Stimulated activated CD4-positive, alpha-beta T cell treated with anti-CD3 and anti-CD28 coated beads, TNF-alpha, amount 100 ng/mL, for 4 hours (primary cell): Measurements from ENCODE around the gene DOCK8.

Experiments
- DNase-seq, 3 experiments: peaks; one replicate each; pipeline ENCODE4 v3.0.0-alpha.2; 2020; ENCODE audit warnings: low read depth in 3 of 3

Gene DOCK8

GRCh38 chr9:414595-414994 lies 199.9 kb downstream of the DOCK8 start:
- DNase-seq: no peak

- no peak for DNase-seq
Measured at GRCh38 chr9:419571-420171, 205.0 kb downstream of the DOCK8 start.

GRCh38 chr9:421896-422295 lies 207.2 kb downstream of the DOCK8 start:
- DNase-seq: no peak

- no peak for DNase-seq
Measured at GRCh38 chr9:426264-426663, 211.6 kb downstream of the DOCK8 start.

GRCh38 chr9:426976-427375 lies 212.3 kb downstream of the DOCK8 start:
- no peak for DNase-seq

GRCh38 chr9:431701-432100 lies 217.0 kb downstream of the DOCK8 start:
- DNase-seq: no peak

- no peak for DNase-seq
Measured at GRCh38 chr9:436482-436881, 221.8 kb downstream of the DOCK8 start.

- DNase-seq: no peak
Measured at GRCh38 chr9:437066-437465, 222.4 kb downstream of the DOCK8 start.

- no peak for DNase-seq
Measured at GRCh38 chr9:437574-438001, 222.9 kb downstream of the DOCK8 start.

GRCh38 chr9:438066-438465 lies 223.4 kb downstream of the DOCK8 start:
- no peak for DNase-seq

GRCh38 chr9:438961-439768 lies 224.5 kb downstream of the DOCK8 start:
- DNase-seq: no peak

GRCh38 chr9:441126-441525 lies 226.5 kb downstream of the DOCK8 start:
- no peak for DNase-seq

- DNase-seq: no peak
Measured at GRCh38 chr9:444528-444927, 229.9 kb downstream of the DOCK8 start.

- no peak for DNase-seq
Measured at GRCh38 chr9:445033-445432, 230.4 kb downstream of the DOCK8 start.

GRCh38 chr9:446074-446699 lies 231.5 kb downstream of the DOCK8 start:
- DNase-seq: no peak

- DNase-seq: peak in 2 of 3 experiments; percentile 28 to 52
Measured at GRCh38 chr9:447230-448025, 232.8 kb downstream of the DOCK8 start.

- no peak for DNase-seq
Measured at GRCh38 chr9:450057-450456, 235.4 kb downstream of the DOCK8 start.

GRCh38 chr9:450561-450960 lies 235.9 kb downstream of the DOCK8 start:
- DNase-seq: no peak

GRCh38 chr9:453832-454231 lies 239.2 kb downstream of the DOCK8 start:
- no peak for DNase-seq

GRCh38 chr9:456365-456764 lies 241.7 kb downstream of the DOCK8 start:
- no peak for DNase-seq

GRCh38 chr9:458590-458989 lies 243.9 kb downstream of the DOCK8 start:
- DNase-seq: no peak
